Stomach (tissue), 9 donors: Measurements from ENCODE around the gene CST9L. TPM values are rescaled to one million over a fixed set of nuclear protein-coding genes. Genes with fewer than 3 reads are reported as not detected.

Source experiments
- DNase-seq, 2 donors: peaks; one replicate each; pipeline versions ENCODE4 v3.0.0 to v3.0.0-alpha.2; 2013 to 2019
- H3K27ac ChIP-seq, 5 donors: fragments of 200-600 bp in 4 of 5; sonication (generic) in 4 of 5; one replicate each; pipeline ENCODE4 v1.5.1; 2013 to 2019; ENCODE audit warnings: mild to moderate bottlenecking in 1 of 5, moderate library complexity in 1 of 5
- H3K27me3 ChIP-seq, 3 donors: fragments of 200-600 bp; sonication (generic); one replicate each; pipeline ENCODE4 v1.5.1; 2017 to 2019; ENCODE audit warnings: mixed run types in 1 of 3
- H3K36me3 ChIP-seq, 4 donors: fragments of 200-600 bp; sonication (generic); 1 replicate in 3 of 4; 2 replicates in 1 of 4; pipeline ENCODE4 v1.5.1; 2016 to 2019
- H3K4me1 ChIP-seq, 4 donors: fragments of 200-600 bp; sonication (generic); one replicate each; pipeline ENCODE4 v1.5.1; 2016 to 2019
- H3K4me3 ChIP-seq, 4 donors: fragments of 200-600 bp; sonication (generic) in 3 of 4; one replicate each; pipeline ENCODE4 v1.5.1; 2016 to 2019; ENCODE audit warnings: mild to moderate bottlenecking in 1 of 4
- H3K9me3 ChIP-seq, 4 donors: fragments of 200-600 bp; sonication (generic); one replicate each; pipeline ENCODE4 v1.5.1; 2016 to 2019
- EP300 ChIP-seq: sonication (generic); formaldehyde crosslinking; IDR thresholded peaks from one replicate; pipeline ENCODE4 v1.6.1; 2017; ENCODE audit warnings: antibody characterized with exemption
- POLR2A ChIP-seq, 4 donors: fragments of 450-650 bp; IDR thresholded peaks; one replicate each; pipeline ENCODE4 v1.6.1; 2016; ENCODE audit warnings: antibody characterized with exemption in 4 of 4, control low read depth in 2 of 4, mild to moderate bottlenecking in 1 of 4, moderate library complexity in 1 of 4
- POLR2AphosphoS5 ChIP-seq, 3 donors: sonication (generic); formaldehyde crosslinking; IDR thresholded peaks; one replicate each; pipeline ENCODE4 v1.6.1; 2016; ENCODE audit warnings: antibody characterized with exemption in 3 of 3
- WGBS, 5 donors: extraction: QIAGEN DNeasy Blood & Tissue Kit in 3 of 5; methylation state at CpG; one replicate each; pipeline versions ENCODE4 v1.1.5 to v1.1.7; 2013 to 2018; 5-methylcytosine and 5-hydroxymethylcytosine counted together
- intact Hi-C: fragments of 100-400 bp; cut with DNase I; formaldehyde crosslinking; loops from one replicate; pipeline ENCODE4 v1.15.1; 2023; ENCODE audit warnings: low total_unique reads
- polyA plus RNA-seq, 3 donors: library from polyadenylated mRNA; stranded (reverse); fragments of 200-250 nt; gene quantifications; one replicate each; pipeline ENCODE4 v1.2.3, GENCODE V29; 2013
- total RNA-seq, 5 donors: library from RNA; depleted of rRNA; stranded (reverse); fragments of >200 nt; gene quantifications; one replicate each; pipeline versions ENCODE4 v1.1.0 to v1.2.3, GENCODE V29; 2014 to 2016
- TF ChIP-seq, protein P1 (sequence below), 7 experiments: fragments of 450-650 bp in 4 of 7; fragments of 200-600 bp in 3 of 7; sonication (generic) in 3 of 7; IDR thresholded peaks; one replicate each; pipeline ENCODE4 v1.5.1; 2016 to 2019; ENCODE audit warnings: antibody characterized with exemption in 7 of 7, control low read depth in 2 of 7, mild to moderate bottlenecking in 1 of 7
- donor health status: healthy with polysubstance abuse.
- donor health status: Bipolar disorder and iron deficiency.
- donor health status: healthy.

CST9L gene
- total and polyA plus RNA-seq, 8 donors, result not detected

DNA sequence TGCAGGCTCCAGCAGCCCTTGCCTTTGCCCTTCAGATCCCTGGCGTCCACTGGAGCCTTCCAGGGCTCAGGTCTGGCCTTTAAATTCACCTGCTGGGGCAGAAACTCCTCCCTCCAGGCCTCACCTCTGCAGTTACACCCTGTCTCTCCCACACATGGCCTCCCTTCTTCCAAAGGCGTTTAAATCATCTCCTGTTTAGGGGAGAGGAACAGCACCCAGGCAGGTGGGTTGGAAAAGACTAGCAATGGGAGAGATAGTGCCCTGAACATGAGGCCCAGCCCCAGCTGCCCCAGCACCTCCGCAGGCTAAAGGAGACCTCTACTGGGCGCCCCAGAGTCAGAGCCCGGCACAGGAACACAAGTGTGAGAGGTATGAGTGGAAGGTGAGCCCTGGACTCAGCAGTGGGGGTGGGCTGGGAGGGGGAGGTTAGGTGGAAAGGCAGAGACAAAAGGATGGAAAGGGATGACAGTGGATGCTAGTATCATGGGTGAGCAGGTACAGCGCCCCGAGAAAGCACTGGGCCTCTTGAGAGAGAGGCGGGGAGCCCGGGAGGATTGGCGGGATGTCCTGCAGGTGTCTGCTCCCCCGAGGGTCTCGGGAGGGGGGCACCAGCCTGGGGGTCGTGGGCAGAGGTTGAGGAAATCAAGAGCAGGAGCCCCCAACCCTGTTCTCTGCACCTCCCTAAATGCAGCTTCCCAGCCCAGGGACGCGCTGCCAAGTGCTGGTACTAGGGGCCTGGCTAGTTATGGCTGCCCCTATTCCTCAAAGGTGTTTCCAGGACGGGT lies 37.8 kb upstream of the CST9L start, which contains the start of gene CST9:
TSS of gene CST9 (minus strand) at position 51 of the 785 bp plus-strand sequence. CDS start 53 bp downstream, outside the sequence.
- TF ChIP-seq POLR2A (IDR thresholded peaks at IDR 0.05) (no peak), POLR2AphosphoS5 (IDR thresholded peaks at IDR 0.05) (no peak)
- Histone ChIP-seq H3K9me3 (no peaks in the 10 kb centered on the region), H3K4me1 (peaks cover 0 to 12% (median 9%) of the 10 kb centered on the region in 4 donors), H3K4me3 (no peak within 1 kb of the TSS), H3K27me3 (no peaks in the 10 kb centered on the region), H3K36me3 (no peaks in the 10 kb centered on the region), H3K27ac (no peak within 1 kb of the TSS)
- intact Hi-C loops, result loop anchor here (10.0 kb wide), 1 partner anchor 161 kb away; no protein-coding TSS in a partner anchor
- no peak for DNase-seq
- WGBS, 5 donors, result 55 to 64% (median 63%) methylated on average over 11 to 16 of the region's 16 CpGs

DNA sequence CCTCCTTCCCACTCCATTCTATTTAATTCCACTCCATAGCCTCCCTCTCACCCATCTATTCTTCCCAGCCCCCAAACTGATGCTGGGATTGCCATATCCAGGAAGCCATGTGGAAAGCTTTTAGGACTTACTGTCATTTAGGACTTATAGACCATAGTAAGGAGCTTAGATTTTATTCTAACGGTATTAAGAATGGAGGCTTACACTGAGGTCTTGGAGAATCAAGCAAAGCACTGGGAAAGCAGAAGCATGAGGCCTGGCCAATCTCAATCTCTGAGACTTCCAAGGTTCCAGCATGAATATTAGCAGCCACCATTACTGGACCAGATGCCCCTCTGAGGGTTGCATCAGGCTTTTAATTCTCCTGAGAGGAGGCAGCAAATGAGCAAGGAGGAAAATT lies 36.0 kb upstream of the CST9L start:
- no peaks in the 10 kb centered on the region for H3K27me3 ChIP-seq
- no peak for DNase-seq
- H3K4me1 ChIP-seq, result peaks cover 0 to 12% (median 9%) of the 10 kb centered on the region in 4 donors
- H3K36me3 ChIP-seq, result no peaks in the 10 kb centered on the region
- WGBS, 5 donors, result 33 to 85% (median 76%) methylated on average over 1 of the region's 1 CpG
- no peak overlapping the region for H3K4me3 ChIP-seq
- intact Hi-C loops, result loop anchor here (10.0 kb wide), 1 partner anchor 160 kb away; no protein-coding TSS in a partner anchor
- H3K9me3 ChIP-seq, result no peaks in the 10 kb centered on the region
- no peak overlapping the region for H3K27ac ChIP-seq
- TF ChIP-seq POLR2A (IDR thresholded peaks at IDR 0.05) (no peak), POLR2AphosphoS5 (IDR thresholded peaks at IDR 0.05) (no peak), EP300 (no peak)
- TF ChIP-seq, protein P1, sequence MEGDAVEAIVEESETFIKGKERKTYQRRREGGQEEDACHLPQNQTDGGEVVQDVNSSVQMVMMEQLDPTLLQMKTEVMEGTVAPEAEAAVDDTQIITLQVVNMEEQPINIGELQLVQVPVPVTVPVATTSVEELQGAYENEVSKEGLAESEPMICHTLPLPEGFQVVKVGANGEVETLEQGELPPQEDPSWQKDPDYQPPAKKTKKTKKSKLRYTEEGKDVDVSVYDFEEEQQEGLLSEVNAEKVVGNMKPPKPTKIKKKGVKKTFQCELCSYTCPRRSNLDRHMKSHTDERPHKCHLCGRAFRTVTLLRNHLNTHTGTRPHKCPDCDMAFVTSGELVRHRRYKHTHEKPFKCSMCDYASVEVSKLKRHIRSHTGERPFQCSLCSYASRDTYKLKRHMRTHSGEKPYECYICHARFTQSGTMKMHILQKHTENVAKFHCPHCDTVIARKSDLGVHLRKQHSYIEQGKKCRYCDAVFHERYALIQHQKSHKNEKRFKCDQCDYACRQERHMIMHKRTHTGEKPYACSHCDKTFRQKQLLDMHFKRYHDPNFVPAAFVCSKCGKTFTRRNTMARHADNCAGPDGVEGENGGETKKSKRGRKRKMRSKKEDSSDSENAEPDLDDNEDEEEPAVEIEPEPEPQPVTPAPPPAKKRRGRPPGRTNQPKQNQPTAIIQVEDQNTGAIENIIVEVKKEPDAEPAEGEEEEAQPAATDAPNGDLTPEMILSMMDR (IDR thresholded peaks at IDR 0.05), result no peak

DNA sequence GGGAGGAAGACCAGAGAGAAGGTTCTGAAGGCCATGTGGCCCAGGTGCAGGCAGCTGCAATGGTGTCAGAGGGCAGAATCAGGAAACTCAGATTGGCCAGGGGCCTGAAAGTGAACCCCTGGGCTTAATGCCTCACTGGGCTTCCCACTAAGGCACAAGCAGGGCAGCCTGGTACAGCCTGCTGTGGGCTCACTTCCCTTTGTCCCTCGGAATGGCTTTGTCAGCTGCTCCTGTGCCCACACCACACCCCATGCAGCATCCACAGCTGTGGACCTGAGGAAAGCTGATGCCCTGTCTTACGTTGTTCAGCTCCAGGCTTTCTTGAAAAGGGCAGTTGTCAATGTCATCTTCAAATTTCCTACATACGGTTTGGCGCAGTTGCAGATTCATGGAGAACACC lies 35.0 kb upstream of the CST9L start:
- no peaks in the 10 kb centered on the region for H3K27me3 ChIP-seq
- H3K36me3 ChIP-seq, result no peaks in the 10 kb centered on the region
- intact Hi-C loops, result loop anchor here (10.0 kb wide), 1 partner anchor 159 kb away; no protein-coding TSS in a partner anchor
- no peak overlapping the region for H3K27ac ChIP-seq
- DNase-seq, result no peak
- 78 to 95% (median 90%) methylated on average over 4 of the region's 4 CpGs for WGBS, 5 donors
- H3K4me1 ChIP-seq, result peaks cover 0 to 12% (median 9%) of the 10 kb centered on the region in 4 donors
- no peak overlapping the region for H3K4me3 ChIP-seq
- TF ChIP-seq, protein P1 (IDR thresholded peaks at IDR 0.05), result no peak
- TF ChIP-seq EP300 (no peak), POLR2A (IDR thresholded peaks at IDR 0.05) (no peak), POLR2AphosphoS5 (IDR thresholded peaks at IDR 0.05) (no peak)
- no peaks in the 10 kb centered on the region for H3K9me3 ChIP-seq

DNA sequence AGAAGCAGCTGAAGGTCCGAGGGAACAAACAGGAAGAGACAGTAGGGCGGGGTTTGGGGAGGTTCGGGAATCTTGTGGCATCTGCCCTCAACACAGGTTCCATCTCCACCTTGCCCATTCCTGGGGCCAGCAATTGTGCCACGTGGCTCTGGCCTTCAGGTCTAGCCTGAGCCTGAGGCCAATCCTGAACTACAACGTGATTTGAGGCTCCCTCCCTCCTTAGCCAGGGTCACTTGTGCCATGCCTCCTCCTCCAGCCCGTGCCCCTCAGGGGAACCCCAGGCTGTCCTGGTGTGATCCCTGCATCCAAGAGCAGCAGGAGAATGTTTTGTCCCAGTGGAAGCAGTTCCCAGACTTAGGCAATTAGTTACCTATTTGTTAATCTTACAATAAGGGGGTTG lies 34.4 kb upstream of the CST9L start:
- no peak for TF ChIP-seq POLR2A (IDR thresholded peaks at IDR 0.05)
- no peak for TF ChIP-seq POLR2AphosphoS5 (IDR thresholded peaks at IDR 0.05)
- TF ChIP-seq, protein P1 (IDR thresholded peaks at IDR 0.05), result no peak
- no peak for TF ChIP-seq EP300
- no peak for DNase-seq
- intact Hi-C loops, result loop anchor here (10.0 kb wide), 1 partner anchor 158 kb away; no protein-coding TSS in a partner anchor
- Histone ChIP-seq H3K9me3 (no peaks in the 10 kb centered on the region), H3K4me1 (peaks cover 0 to 12% (median 9%) of the 10 kb centered on the region in 4 donors), H3K4me3 (no peak overlapping the region), H3K27ac (no peak overlapping the region), H3K27me3 (no peaks in the 10 kb centered on the region), H3K36me3 (no peaks in the 10 kb centered on the region)
- WGBS, 5 donors, result 73 to 86% (median 77%) methylated on average over 6 of the region's 6 CpGs
